ENCODE measurements around the gene STARD13.

DNA sequence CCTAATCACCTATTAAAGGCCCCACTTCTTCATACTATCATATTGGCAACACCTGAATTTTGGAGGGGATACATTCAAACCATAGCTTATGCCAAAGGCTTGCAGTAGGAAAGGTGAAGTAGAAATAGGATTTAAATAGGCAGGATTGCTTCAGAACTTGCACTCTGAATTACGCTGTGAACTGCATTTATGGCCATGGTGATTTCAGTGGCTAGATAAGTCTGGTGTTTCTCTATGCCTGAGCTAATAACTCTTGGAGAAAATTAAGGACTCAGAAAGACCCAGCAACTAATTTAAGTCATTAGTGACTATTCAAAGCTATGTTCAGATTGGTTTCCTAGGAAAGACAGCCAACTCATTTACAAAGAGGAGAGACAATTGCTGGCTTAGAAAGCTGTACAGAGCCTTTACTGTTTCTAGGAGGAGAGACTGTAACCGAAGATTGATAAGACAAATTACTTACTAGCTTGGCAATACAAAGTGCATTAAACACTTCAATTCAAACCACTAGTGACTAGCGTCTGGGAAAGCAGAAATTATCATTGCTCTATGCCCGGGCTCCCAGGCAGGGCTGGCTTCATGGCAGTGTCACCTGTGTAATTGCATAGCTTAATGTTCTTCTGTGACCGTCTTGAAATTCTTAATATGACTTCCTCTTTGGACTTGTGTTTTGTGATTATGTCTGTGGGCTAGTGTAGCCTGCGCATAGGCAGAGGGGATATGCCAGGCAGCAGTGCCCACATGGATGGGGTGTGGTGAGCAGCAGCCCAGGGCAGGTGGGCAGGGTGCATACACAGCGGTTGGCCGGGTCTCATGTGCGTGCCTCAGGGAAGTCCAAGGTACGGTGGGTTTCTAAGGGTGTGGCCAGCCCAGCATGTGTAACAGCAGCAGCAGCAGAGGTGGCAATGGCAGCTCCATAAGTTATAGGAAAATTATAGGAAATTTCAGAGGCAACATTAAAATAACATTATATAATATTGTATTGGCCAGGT lies 209.3 kb downstream of the STARD13 start:
- TF ChIP-seq, protein P1, sequence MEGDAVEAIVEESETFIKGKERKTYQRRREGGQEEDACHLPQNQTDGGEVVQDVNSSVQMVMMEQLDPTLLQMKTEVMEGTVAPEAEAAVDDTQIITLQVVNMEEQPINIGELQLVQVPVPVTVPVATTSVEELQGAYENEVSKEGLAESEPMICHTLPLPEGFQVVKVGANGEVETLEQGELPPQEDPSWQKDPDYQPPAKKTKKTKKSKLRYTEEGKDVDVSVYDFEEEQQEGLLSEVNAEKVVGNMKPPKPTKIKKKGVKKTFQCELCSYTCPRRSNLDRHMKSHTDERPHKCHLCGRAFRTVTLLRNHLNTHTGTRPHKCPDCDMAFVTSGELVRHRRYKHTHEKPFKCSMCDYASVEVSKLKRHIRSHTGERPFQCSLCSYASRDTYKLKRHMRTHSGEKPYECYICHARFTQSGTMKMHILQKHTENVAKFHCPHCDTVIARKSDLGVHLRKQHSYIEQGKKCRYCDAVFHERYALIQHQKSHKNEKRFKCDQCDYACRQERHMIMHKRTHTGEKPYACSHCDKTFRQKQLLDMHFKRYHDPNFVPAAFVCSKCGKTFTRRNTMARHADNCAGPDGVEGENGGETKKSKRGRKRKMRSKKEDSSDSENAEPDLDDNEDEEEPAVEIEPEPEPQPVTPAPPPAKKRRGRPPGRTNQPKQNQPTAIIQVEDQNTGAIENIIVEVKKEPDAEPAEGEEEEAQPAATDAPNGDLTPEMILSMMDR (IDR thresholded peaks at IDR 0.05) = no peak
- no peak for TF ChIP-seq POLR2A (IDR thresholded peaks at IDR 0.05)
